GM18909 (cell line): ENCODE results near the gene PRICKLE2.

Source experiments
- ATAC-seq: cut with Tn5 transposase; IDR thresholded peaks from one replicate; pipeline ENCODE4 v1.9.1; 2021; ENCODE audit warnings: mild to moderate bottlenecking; ENCODE audit not compliant: unreplicated experiment, poor library complexity

The PRICKLE2 gene

DNA sequence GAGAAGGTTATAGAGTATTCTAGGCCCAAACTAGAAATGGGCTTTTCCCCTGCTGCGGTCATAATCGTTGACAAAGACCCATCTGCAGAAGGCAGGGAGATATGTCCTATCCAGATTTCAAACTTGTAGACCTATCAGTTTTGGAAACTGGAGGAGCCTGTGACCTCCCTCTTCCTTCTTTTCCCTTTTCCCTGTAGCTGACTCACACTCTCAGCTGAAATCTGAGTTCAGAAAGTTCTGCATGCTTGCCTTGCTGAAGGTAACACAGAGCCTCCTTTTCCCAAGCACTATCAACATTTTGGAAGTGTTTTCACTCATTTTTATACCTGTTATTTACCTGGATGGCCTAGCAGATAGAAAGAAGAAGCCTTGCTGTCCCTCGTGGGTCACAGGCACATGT, 142.9 kb downstream of the PRICKLE2 start:
- ATAC-seq = no peak

DNA sequence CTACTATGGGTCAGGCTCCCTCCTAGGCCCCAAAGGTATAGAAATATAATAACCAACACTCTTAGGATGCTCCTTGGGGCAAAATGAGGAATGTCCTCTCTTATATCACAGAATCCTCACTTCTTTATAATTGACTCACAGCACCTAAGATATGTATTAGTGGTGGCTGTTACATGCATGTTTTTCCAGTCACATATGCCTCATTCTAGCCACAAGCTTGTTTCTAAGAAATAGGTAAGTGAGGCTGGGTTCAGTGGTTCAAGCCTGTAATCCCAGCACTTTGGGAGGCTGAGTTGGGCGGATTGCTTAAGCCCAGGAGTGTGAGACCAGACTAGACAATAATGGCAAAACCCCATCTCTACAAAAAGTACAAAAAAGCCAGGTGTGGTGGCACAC, 144.0 kb downstream of the PRICKLE2 start:
- ATAC-seq = no peak

DNA sequence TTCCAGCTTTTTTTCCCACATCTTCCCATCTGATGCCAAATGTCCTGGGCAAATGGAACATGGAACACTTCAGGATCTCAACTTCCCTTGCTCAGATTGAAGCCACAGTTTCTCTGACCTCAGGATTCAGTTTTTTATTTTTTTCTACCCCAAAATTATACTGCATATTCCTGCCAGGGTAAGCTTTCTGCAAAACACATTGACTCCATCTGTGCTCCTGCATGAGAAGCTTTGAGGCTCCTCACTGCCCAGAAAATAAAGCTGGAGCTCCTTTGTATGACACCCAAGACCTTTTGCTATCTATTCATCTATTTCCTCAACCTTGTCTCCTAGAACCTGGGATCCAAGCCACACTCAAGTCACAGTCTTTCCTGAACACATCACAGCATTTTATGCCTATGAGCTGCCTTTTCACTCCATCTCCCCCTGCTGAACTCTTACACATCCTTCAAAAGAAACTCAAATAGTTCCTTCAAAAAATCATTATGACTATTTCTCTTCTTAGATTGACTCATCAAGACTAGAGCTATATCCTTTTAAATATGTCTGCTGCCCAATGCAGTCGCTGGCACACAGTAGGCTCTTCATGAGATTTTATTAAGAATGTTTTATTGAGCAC, 144.5 kb downstream of the PRICKLE2 start:
- ATAC-seq = no peak

DNA sequence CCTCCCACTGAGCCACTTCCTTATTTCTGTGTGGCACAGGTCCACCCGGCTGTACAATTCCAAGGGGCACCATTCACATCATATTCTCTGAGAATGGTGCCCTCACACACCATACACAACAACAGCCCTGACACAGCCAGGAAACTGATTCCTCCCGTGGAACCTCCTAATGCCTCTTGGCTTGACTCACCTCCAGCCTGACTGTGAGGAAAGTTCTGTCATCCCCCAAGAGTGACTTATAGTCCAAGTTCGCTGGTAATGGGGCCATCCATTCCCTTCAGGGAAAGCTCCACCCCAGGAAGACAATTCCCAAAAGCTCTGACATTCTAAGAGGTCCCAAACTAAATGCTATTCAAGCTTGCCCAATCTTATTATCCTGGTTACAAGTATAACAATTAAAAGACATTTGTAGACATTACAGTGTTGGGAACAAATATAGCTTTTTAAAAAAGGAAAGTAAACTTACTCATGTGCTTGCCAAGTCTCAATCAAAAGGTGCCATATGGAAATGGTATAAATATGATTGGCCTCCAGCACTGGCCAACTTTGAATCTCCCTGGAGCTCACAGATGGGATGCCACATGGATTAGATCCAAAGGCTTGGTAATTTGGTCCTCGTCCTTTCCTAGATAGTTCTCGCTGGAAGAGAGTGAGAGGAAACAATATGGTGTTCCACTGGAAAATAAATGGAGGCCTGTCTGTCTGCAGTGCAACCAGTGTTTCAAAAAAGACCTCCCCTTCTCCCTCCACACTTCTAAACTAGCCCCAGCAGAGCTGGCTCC, 145.7 kb downstream of the PRICKLE2 start:
- ATAC-seq = no peak

DNA sequence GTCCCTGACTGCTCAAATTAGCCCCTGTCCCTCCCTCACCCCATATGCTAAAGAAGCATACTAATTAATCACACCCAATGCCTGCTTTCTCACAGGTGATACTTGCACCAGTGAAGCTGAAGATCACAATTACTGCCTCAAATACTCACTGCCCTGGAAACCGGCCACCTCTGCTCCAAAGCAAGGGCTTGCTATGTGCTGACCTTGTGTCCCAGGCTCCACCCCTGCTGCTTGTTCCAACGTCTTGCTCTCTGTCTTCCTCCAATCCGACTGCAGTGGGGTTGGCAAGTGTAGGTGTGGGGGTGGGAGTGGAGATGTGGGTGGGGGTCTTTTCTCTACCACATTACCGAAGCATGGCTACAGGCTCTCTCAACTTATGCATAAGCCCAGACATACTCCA, 146.3 kb downstream of the PRICKLE2 start:
- no peak for ATAC-seq

DNA sequence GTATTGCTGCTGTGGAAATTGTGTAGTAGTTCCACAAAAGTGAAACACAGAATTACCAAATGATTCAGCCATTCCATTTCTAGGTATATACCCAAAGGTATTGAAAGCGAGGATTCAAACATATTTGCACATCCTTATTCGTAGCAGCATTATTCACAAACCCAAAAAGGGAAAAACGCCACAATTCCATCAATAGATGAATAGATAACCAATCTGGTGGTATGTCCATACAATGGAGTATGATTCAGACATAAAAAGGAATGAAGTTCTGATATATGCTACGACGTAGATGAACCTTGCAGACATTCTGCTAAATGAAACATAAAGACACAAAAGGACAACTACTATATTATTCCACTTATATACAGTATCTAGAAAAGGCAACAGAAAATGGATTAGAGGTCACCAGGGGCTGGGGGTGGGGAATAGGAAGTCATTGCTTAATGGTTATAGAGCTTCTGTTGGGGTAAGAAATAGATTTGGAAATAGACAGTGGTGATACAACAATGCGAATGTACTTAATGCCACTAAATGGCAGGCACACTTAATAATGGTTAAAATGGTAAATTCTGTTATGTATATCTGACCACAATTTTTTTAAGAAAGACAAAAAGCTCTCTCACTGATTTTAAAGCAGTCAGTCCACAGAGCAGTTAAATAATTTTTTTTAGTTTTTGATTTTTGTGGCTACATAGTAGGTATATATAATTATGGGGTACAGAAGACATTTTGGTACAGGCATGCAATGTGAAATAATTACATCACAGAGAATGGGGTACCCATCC, 150.2 kb downstream of the PRICKLE2 start:
- no peak for ATAC-seq

DNA sequence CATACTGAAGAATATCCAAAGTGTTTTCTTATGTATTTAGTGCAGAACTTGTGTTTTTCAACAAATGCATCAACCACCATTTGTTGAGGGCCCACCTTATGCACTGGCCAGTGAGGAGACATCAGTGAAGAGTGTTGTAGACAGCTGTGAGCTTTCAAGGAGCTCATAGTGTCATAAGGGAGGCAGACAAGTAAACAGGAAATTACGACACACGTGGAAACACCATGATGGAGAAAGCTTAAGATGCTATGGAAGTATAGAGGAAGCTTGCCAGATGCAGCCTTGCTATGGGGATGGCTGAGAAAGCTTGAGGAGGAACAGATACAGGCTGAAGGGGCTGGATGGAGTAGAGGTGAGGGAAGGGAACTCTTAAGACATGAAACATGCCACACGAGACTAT, 151.2 kb downstream of the PRICKLE2 start:
- ATAC-seq = no peak

DNA sequence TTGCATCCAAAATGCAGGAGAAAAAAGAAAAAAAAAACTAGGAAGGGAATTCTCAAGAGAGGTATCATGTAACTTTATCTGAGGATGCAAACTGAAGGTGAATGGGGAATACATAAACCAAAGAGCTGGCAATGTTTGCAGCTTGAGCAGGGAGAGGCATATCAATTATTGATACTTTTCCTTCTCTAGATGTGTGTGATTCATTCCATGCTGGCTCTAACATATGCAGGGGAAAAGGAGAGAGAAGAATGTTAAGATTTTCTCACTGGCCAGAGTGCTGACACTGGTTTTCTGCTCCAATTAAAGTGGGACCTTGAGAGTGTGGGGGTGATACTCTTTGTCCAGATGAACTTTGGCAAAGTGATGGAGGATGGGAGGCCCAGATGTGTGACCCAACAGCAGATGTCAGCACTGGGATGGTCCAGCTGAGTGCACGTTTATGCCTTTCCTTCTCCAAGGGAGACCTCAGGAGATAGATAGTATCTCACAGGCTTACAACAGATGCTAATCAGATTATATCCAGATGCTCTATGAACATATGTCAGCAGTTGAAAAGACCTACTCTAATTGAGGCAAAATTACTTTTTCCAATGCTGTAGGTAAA, 152.0 kb downstream of the PRICKLE2 start:
- no peak for ATAC-seq

DNA sequence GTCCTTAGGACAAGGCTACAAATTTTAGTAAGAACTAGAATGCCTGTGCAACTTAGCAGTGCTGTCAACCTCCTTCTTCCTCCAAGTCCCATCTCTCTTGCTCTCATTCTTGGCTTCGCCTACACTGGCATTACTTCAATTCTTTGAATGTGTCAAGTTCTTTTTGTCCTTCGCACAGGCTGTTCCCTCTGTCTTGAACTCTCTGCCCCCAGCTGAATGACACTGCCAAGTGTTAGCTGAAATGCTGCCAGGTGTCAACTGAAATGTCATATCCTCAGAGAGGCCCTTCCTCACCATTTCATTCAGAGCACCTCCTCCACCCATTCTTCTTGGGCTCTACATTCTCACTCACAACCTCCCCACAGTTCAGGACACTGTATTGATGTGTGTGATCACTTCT, 153.1 kb downstream of the PRICKLE2 start:
- no peak for ATAC-seq

DNA sequence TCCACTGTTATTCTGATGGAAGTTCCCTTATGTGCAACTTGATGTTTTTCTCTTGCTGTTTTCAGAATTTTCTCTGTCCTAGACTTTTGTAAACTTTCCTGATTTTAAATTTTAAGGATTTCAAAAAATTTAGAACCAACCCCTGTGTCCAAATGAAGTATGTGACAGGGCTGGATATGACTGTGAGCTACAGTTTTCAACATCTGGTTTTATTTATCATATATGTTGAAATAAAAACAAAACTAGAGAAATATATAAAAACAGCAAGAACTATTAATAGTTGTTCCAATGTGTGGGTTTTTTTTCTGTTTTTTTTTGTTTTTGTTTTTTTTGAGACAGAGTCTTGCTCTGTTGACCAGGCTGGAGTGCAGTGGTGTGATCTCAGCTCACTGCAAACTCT, 154.6 kb downstream of the PRICKLE2 start:
- no peak for ATAC-seq

DNA sequence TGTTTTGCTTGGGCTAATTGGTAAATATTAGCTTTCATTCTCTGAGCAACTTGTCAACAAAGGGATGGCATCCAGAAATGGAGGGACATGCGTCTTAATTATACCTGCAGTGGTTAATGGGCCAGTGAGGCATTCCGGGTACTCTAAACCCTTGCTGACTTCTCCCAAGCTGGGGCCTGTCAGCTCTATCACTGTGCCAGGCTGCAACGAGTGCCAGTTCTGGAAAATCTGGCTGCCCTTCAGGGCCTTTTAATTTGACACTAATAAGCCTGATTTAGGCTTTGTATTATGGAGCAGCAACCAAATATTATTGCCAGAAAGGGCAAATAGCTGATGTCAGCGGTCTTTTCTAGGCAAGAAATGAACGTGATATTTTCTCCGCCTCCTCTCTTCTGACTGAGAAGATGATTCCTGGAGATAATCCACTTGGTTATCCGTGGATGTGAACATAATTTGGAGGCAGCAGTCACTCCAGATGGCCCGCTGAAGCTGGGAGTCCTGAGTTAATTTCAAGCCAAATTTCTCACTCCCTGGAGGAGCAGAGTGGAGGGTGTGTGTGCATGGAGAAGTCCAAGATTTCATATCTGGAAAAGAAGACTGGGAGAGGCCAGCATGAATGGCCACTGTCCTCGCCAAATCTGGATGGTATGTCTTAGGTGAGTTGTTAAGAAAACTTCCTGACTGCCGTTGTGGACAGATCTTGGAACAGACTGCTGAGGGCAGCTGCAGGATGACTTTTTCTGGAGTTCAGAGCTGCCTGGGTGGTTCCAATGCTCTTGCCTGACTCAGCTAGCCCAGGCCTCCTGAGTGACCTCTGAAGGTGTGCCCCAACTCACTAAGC, 157.5 kb downstream of the PRICKLE2 start:
- no peak for ATAC-seq

DNA sequence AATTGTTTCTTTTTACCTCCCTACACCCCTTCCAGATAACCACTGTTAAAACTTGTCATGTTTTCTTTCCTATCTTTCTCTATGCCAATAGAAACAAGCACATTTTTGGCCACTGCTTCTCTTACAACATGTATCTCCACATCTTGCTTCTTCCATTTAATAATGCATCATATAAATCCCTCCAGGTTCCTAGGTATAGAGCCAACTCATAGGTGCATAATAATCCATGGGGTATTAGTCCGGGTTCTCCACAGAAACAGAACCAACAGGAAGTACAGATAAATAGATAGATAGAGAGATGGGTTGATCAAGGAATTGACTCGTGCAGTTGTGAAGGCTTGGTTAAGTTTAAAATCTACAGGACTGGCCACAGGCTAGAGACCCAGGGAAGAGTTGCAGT, 160.5 kb downstream of the PRICKLE2 start:
- ATAC-seq = no peak

DNA sequence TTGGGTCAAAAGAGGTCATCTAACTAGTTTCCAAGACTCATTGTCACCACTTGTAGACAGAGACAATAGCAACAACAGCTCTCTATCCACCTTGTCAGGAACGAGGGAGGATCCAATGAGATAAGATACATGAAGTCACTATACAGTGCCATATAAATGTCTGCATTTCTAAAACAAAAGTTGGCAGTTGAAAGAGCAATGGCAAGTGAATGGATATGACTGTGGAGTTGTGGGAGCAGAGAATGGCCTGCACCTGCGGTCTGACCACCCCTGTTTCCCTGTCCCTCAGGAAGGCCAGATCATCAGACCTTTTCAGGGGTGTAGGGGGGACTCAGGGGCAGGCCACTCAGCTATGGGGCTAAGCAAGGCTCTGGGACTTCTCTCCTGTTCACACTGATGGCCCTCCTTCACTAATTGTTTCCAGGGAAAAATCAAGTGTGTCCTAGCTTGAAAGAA, 161.3 kb downstream of the PRICKLE2 start:
- no peak for ATAC-seq

DNA sequence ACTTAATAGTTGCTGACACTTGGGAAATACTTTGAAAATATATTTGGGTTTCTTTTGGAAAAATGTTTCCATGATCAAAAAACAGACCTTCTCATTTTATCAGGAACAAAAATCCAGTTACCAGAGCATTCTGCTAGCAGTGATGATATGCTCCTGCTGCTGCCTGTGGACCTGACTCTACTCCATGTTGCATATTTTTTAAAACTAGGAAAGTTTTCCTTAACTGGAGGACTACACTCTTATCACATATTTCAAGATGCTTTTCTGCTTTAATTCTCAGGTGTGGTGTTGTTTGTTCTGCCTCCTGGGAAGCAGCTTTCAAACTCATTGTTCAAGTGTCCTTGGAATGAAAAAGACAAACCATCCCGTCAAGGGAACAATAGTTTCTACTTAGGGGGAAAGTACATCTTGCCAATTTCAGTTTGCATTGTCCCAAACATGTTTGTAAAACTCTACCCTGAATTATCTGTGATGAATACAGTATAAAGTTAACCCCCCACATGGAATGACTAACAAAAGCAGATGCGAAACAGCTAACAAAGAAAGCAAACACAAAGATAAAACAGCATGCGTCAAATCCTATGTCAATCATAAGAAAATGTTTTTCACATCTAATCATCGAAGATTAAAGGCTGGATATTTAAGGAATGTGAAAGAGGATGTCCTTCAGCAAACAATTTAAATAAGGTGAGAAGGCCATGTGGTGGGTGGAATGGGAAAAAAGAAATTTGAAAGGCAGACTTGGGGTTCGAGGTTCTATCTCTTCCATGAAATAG, 161.9 kb downstream of the PRICKLE2 start:
- no peak for ATAC-seq

DNA sequence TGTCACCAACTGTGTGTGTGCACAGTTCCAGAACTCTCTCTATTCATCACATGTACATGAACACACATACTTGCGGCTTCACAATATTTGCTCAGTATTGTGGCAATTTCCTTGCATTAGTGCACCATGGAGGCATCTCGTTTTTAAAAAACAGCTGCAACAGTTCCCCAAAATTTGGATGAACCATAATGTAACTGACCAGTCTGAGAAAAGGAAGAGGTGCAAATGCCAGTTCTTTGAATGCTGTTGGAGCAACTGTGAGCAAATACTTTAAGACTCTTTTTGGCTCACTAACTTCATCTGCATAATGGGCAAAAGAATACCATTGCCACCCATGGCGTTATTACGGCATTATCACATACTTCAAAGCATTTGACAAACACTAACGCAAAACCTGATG, 163.6 kb downstream of the PRICKLE2 start:
- ATAC-seq = no peak

DNA sequence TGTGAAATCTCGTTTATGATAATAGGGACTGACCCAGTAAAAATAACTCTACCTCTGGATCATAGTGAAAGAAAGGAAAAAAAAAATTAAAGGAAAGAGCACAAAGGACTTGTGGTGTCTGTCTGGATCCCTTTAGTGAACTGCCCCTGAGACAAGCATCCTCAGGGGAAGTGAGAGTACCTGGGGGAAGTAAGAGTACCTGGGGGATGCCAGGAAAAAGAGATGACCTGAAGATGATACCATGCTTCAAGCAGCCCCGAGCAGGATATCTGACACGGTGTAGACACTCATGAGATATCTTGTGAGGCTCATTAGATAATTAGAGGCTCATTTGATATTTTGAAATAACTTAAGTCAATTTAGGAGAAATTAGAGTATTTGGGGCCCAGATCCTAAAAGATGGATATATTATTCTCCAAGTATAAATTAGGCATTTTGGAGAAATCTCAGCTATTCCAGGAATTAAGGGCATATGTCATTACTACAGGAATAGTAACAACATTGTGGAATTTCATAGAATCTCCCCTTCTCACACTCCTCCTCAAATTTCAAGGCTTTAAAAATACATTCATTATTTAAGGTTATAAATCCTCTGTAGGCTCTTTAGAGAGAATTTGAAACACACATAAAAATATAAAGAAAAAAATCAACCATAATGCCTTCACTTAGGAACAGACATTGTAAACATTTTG, 165.6 kb downstream of the PRICKLE2 start:
- no peak for ATAC-seq

DNA sequence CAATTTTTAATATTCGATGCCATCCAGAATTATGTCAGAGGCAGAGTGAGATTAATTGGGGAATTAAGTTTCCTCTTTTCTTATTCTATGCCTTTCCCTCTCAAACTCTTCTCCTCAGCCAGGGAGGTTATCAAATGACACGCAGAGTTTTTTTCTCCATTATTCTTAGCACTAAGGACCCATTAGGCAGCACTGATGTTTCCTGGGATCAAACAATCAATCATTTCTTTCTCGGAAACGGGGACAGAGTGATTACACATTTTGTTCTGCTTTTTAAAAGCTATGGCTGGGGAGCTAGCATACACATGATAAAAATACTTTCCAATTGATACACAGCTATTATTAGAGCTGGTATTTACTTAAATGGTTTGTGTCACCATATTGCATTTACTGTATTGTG, 166.7 kb downstream of the PRICKLE2 start:
- no peak for ATAC-seq

DNA sequence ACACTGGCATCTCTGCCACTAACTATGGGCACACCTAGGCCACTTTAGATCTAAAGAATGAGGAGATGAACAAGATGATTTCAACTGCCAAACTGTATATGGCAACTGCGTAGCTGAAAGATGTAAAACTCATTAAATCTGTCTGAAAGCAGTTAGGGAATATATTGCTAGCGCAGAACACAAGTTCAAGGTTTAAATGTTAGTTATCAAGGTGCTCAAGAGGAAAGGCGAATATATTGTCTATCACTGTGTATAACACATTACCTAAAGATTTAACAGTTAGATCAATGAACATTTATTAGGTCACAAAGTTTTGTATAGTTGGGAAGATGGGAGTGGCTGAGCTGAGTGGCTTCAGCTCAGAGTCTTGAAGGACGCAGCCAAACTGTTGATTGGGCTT, 168.0 kb downstream of the PRICKLE2 start:
- ATAC-seq = no peak
